Endothelial cell (in vitro differentiated cells): ENCODE data around the gene MAPK6. TPM values are rescaled to one million over a fixed set of nuclear protein-coding genes. Genes with fewer than 3 reads are reported as not detected.

Experiments used
- DNase-seq: peaks from one replicate; pipeline ENCODE4 v3.0.0; 2021; ENCODE audit warnings: low spot score
- H3K27ac Mint-ChIP-seq: one replicate; pipeline ENCODE4 v1.8.0; 2021; ENCODE audit warnings: mixed read lengths, inconsistent platforms; ENCODE audit not compliant: unreplicated experiment
- H3K27me3 Mint-ChIP-seq: one replicate; pipeline ENCODE4 v1.8.0; 2021; ENCODE audit warnings: mild to moderate bottlenecking, moderate library complexity, mixed read lengths, inconsistent platforms; ENCODE audit not compliant: unreplicated experiment
- H3K36me3 Mint-ChIP-seq: one replicate; pipeline ENCODE4 v1.8.0; 2021; ENCODE audit warnings: mild to moderate bottlenecking, low read depth, mixed read lengths, inconsistent platforms; ENCODE audit not compliant: unreplicated experiment
- H3K4me1 Mint-ChIP-seq: one replicate; pipeline ENCODE4 v1.8.0; 2021; ENCODE audit warnings: mild to moderate bottlenecking, mixed read lengths, inconsistent platforms; ENCODE audit not compliant: unreplicated experiment
- H3K4me3 Mint-ChIP-seq: one replicate; pipeline ENCODE4 v1.8.0; 2021; ENCODE audit warnings: mild to moderate bottlenecking, mixed read lengths, inconsistent platforms; ENCODE audit not compliant: unreplicated experiment
- H3K9me3 Mint-ChIP-seq: one replicate; pipeline ENCODE4 v1.8.0; 2021; ENCODE audit warnings: mixed read lengths, inconsistent platforms; ENCODE audit not compliant: unreplicated experiment
- total RNA-seq: library from RNA; stranded (reverse); fragmentation: NEBNext Ultra II Directional; extraction: Animal tissue kit (Norgen Biotek cat#: 25700); gene quantifications from one replicate; pipeline ENCODE4 v1.2.1, GENCODE V29; 2021; ENCODE audit not compliant: unreplicated experiment
- TF ChIP-seq, protein P1 (sequence below): fragments of 200-600 bp; sonication (generic); IDR thresholded peaks from one replicate; pipeline ENCODE4 v1.5.0; 2021; ENCODE audit warnings: antibody characterized with exemption; ENCODE audit not compliant: unreplicated experiment

The MAPK6 gene
- total RNA-seq, 1 donor from 2014 or later: 94.6 TPM

DNA sequence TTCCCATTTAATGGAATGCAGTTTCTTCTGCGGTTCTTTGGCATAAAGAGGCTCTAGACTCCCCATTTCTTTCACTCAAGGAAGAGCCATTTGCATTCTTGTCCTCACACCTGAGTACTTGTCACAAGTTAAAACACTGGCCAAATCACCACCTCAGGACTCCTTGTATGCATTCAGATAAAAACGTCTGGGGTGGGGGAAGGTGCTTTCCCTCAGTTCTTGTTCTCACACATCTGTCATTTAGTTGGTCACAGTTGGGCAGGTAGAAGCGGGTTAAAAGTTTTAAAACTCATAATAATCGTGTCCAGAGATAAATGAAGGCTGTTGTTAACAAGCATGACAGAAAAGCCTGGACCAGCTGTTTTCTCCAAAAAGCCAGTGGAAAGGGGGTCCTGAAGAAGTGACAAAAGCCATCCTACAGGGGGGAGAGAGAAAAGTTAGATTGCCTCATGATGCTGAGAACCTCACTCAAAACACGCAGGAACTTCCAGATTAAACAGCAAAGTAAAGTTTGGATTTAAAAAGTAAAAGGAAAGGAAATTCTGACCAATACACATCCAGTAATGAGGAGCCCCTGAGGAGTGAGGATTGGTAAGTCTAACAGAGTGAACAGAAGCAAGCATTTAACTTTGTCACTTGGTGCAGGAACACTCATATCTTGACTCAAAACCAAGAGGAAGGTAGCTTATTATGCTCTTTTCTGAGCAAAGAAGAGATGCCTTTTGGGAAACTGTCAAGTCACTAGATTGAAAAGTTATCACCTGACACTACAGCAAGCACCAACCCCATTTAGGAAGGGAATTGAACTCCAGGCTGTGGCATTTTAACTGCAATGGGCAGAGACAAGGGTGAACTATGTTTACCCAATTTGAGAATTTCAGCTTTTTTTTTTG lies 90.8 kb downstream of the MAPK6 start:
- Mint-ChIP-seq H3K36me3 (no peaks in the 10 kb centered on the region), H3K27me3 (peaks cover 3% of the 10 kb centered on the region), H3K4me3 (no peak overlapping the region), H3K9me3 (no peaks in the 10 kb centered on the region), H3K4me1 (peaks cover 2% of the 10 kb centered on the region), H3K27ac (no peak overlapping the region)
- TF ChIP-seq, protein P1, sequence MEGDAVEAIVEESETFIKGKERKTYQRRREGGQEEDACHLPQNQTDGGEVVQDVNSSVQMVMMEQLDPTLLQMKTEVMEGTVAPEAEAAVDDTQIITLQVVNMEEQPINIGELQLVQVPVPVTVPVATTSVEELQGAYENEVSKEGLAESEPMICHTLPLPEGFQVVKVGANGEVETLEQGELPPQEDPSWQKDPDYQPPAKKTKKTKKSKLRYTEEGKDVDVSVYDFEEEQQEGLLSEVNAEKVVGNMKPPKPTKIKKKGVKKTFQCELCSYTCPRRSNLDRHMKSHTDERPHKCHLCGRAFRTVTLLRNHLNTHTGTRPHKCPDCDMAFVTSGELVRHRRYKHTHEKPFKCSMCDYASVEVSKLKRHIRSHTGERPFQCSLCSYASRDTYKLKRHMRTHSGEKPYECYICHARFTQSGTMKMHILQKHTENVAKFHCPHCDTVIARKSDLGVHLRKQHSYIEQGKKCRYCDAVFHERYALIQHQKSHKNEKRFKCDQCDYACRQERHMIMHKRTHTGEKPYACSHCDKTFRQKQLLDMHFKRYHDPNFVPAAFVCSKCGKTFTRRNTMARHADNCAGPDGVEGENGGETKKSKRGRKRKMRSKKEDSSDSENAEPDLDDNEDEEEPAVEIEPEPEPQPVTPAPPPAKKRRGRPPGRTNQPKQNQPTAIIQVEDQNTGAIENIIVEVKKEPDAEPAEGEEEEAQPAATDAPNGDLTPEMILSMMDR: no peak
- no peak for DNase-seq

DNA sequence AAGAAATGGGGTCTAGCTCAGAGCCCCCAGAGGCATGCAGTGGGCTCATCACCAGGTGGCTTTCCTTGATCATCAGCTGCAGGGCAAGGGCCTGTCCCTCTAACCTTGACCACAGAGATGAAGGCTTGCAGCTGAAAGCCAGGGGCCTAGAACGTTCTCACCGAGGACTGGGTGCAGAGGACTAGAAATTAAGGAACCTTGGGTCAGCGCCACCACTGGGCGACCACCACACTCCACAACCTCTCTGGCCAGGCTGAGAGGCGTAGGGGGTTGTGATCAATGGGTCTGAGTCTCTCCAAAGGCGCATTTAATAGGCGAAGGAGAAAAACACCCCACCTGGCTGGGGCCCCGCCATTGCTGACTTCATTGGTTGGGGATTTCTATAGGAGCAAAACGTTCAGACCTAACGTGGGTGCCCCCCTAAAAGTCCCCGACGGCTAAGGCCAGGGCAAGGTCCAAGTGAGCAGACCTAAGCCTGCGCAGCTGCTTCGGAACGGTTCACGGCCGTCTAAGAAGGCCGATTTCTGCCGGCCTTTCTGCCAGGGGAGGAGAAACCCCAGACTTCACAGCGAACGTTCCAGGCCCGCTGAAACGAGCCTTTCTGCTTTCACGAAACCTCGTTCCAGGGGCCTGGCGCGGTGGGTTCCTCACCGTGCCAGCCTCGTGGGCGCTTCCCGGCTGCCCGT lies 92.6 kb downstream of the MAPK6 start:
- Mint-ChIP-seq H3K36me3 (no peaks in the 10 kb centered on the region), H3K27me3 (peaks cover 3% of the 10 kb centered on the region), H3K27ac (no peak overlapping the region), H3K4me3 (no peak overlapping the region), H3K9me3 (no peaks in the 10 kb centered on the region), H3K4me1 (peaks cover 4% of the 10 kb centered on the region)
- TF ChIP-seq, protein P1: no peak
- no peak for DNase-seq

- no peak overlapping the region for H3K4me3 Mint-ChIP-seq
Observed at GRCh38 chr15:52112203-52112750, 93.3 kb downstream of the MAPK6 start.

GRCh38 chr15:52113235-52113634 lies 94.2 kb downstream of the MAPK6 start:
- H3K4me3 Mint-ChIP-seq: no peak overlapping the region
- H3K9me3 Mint-ChIP-seq: no peaks in the 10 kb centered on the region
- peaks cover 3% of the 10 kb centered on the region for H3K4me1 Mint-ChIP-seq
- TF ChIP-seq, protein P1: no peak
- H3K27me3 Mint-ChIP-seq: peaks cover 3% of the 10 kb centered on the region
- no peak for DNase-seq
- no peaks in the 10 kb centered on the region for H3K36me3 Mint-ChIP-seq
- H3K27ac Mint-ChIP-seq: no peak overlapping the region

More at GRCh38 chr15:52112203-52112750, 93.3 kb downstream of the MAPK6 start:
- no peak overlapping the region for H3K27ac Mint-ChIP-seq
- DNase-seq: peak; percentile 33
- TF ChIP-seq, protein P1: no peak
- H3K27me3 Mint-ChIP-seq: peaks cover 3% of the 10 kb centered on the region
- no peaks in the 10 kb centered on the region for H3K9me3 Mint-ChIP-seq
- H3K36me3 Mint-ChIP-seq: no peaks in the 10 kb centered on the region
- peaks cover 3% of the 10 kb centered on the region for H3K4me1 Mint-ChIP-seq
